D341Med (cell line): ENCODE measurements around the gene NAPG.
A peak's percentile ranks its signal among the peaks of the same experiment; 100 is the strongest.
"Not testable (repeated sequence)": the region's sequence is repeated elsewhere in the genome, so short reads cannot be mapped to it uniquely, and the experiment has no call there.

Source experiments
- DNase-seq: peaks from one replicate; pipeline ENCODE4 v3.0.0; 2012; ENCODE audit warnings: low spot score

NAPG gene

GRCh38 chr18:10514601-10515000 is 11.2 kb upstream of the NAPG start:
- DNase-seq = no peak

- no peak for DNase-seq
Measured at GRCh38 chr18:10515456-10515855, 10.4 kb upstream of the NAPG start.

DNA sequence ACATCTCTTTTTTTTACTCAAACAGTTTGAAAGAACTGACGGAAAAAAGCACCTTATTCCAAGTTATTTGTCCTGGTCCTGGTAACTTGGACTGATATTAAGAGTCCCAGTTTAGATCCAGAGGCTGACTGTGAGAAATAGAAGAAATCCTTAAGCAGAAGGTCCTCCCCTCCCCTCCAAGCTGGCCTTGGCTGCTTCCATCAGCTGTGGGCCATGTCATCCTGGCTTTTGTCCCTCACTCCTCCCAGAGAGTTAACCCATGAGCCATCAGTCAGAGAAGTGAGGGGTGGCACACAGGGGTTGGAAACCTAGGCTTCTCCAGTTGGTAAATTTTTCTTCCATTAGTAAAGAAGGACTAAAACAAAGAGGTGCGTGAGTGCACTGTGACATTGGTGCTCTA is 9.7 kb upstream of the NAPG start:
- DNase-seq = no peak

DNA sequence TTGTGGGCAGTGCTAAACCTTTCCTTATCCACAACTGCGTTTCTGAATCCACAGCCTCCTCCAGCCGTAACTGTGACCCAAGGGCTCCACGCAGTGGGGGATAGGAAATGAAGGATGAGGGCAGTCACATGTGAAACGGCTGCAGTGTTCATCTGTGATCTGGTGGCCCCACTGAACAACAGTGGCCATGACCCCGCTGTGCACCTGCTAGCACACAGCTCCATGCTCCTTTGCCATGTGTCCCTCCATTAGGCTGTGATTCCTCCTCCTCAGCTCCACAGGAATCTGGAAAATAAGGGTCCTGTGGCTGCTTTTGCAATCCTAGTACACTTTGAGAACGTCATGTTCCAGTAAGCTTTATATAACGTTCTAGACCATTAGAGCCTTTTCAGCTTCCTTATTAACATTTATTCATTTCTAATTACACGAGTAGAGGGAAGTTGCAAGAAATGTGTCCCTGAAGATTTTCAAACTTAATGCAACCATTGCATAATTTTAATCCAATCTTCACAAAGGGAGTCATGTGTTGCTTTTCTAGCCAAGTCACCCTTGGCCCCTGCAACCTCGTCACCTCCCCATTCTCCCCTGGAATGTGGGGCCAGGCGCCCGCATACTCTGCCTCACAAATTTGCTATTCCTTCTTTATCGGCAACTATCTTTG is 7.1 kb upstream of the NAPG start:
- no peak for DNase-seq

DNA sequence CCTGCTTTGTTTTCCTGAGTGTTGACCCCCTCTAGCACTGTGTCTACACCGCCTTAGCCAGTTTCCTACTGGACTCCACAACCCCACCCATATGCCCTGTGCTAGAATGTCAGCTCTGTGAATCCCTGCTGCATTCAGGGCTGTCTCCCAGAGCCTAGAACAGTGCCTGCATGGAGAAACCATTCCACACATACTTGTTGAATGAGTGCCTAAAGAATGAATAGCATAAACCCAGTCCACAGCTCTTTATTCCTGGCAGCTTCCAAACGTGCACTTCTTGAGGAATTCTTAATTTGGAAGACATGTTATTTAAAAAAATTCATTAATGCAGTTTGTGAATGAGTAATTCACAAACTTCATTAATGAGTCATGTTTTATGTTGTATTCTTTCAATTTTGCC is 6.5 kb upstream of the NAPG start:
- no peak for DNase-seq

GRCh38 chr18:10519999-10520935 is 5.6 kb upstream of the NAPG start:
- peak; percentile 84 for DNase-seq

DNA sequence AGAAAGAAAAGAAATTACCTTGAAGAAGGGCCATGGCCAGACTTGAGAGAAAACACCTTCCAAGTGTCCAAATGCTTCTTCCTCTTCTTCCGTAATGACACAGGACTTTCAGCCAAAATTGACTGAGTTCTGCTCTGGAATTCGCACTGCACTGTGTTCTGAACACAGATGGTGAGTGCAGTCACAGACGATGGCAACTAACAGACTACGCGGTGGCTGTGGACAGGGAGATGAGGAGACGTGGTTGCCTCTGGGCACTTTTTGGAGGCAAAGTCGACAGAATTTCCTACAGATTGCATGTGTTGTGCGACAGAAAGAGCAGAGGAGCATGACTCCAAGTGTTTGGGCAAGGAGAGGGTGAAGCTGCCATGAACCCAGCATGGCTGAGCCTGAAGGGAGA is 4.3 kb upstream of the NAPG start:
- no peak for DNase-seq

GRCh38 chr18:10522574-10522973 is 3.3 kb upstream of the NAPG start:
- DNase-seq = no peak

GRCh38 chr18:10523544-10523943 is 2.3 kb upstream of the NAPG start:
- DNase-seq = no peak

GRCh38 chr18:10524507-10525370 is 1.1 kb upstream of the NAPG start:
- no peak for DNase-seq

GRCh38 chr18:10525371-10525691 is 496 bp upstream of the NAPG start:
- no peak for DNase-seq

- DNase-seq = peak; percentile 48
Measured at GRCh38 chr18:10526561-10526949, 728 bp downstream of the NAPG start.

DNA sequence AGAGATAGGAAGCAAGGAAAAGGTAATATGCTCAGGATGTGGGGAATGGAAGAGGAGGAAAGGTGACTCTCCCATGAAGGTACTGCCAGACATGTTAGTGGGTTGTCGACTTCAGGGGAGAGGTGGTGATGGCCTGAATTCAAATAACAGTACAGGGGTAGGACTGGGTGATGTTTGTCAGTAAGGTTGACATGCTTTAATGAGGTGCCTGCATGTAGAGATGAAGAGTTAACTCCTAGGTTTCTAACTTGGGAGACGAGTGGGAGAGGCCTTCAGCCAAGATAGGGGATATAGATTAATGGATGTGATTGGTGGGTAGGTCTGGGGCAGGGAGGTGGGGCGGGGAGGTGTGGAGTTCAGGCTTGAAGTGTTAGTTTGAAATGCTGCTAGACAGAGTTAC is 2.6 kb downstream of the NAPG start:
- DNase-seq = no peak

- no peak for DNase-seq
Measured at GRCh38 chr18:10530002-10530401, 4.2 kb downstream of the NAPG start.

DNA sequence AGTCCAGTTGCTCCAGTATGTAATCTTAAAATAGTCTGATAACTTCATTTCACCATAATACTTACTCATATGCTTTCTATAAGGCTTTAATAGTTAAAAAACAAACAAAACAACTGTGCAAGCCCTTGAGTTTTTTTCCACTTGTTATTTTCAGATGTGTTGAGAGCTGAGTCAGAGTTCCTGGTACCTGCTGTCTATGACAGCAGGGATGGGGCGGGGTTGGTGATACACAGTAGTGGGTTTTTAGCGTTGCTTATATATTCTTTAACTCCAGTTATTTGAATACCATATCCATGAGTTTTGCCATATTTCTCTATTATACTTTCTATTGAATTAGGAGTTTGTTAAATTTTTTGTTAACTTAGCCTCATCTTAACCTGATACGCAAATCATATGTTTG is 5.0 kb downstream of the NAPG start:
- no peak for DNase-seq

- no peak for DNase-seq
Measured at GRCh38 chr18:10533111-10533510, 7.3 kb downstream of the NAPG start.

GRCh38 chr18:10536280-10536679 is 10.5 kb downstream of the NAPG start:
- no peak for DNase-seq

- DNase-seq = no peak
Measured at GRCh38 chr18:10537765-10538164, 11.9 kb downstream of the NAPG start.

- not testable (repeated sequence) for DNase-seq
Measured at GRCh38 chr18:10539124-10539523, 13.3 kb downstream of the NAPG start.

GRCh38 chr18:10543277-10543676 is 17.4 kb downstream of the NAPG start:
- no peak for DNase-seq

GRCh38 chr18:10544093-10544748 is 18.4 kb downstream of the NAPG start:
- DNase-seq = no peak
